OCI-LY1 (cell line): ENCODE measurements around the gene RANGAP1.

Source experiments
- CTCF ChIP-seq: fragments of 200-600 bp; sonication (generic), shearing (Covaris generic); IDR thresholded peaks from 2 replicates; pipeline ENCODE4 v1.5.1; 2017; ENCODE audit warnings: mild to moderate bottlenecking, antibody characterized with exemption, low read length, moderate library complexity, mixed read lengths
- EZH2 ChIP-seq: fragments of 200-600 bp; sonication (generic), shearing (Covaris generic); IDR thresholded peaks from 2 replicates; pipeline ENCODE4 v1.8.0; 2017; ENCODE audit warnings: borderline replicate concordance, mixed run types, mild to moderate bottlenecking, antibody characterized with exemption, low read length, moderate library complexity, mixed read lengths

GRCh38 chr22:41204066-41204465 lies 81.9 kb downstream of the RANGAP1 start:
- no peak for TF ChIP-seq CTCF
- TF ChIP-seq EZH2 = no peak
